ENCODE data around the gene ZNF70.

Gene ZNF70

DNA sequence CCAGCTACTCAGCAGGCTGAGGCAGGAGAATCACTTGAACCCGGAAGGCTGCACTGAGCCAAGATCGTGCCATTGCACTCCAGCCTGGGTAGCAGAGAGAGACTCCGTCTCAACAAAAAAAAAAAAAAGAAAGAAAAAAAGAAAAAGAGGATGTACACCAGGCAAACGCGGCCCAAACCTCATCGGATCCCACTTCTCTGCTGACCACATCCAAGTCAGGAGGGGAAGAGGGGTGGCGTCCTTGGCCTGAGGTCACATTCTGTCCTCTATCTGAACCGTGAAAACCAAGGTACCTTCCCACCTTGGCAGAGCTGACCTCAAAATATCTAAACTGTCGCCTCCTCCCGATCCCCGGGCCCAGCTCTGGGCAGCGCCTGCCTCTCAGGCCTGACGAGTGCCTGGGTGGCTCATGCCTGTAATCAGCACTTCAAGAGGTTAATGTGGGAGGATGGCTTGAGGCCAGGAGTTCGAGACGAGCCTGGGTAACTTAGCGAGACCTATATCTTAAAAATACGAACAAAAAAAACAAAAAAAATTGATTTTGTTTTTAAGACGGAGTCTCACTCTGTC, 35.0 kb downstream of the ZNF70 start:
- DNase-seq: no peak

GRCh38 chr22:23714596-23715578, 36.0 kb downstream of the ZNF70 start:
- DNase-seq: no peak

- DNase-seq: no peak
These were observed 37.0 kb downstream of the ZNF70 start for GRCh38 chr22:23713696-23714595.

DNA sequence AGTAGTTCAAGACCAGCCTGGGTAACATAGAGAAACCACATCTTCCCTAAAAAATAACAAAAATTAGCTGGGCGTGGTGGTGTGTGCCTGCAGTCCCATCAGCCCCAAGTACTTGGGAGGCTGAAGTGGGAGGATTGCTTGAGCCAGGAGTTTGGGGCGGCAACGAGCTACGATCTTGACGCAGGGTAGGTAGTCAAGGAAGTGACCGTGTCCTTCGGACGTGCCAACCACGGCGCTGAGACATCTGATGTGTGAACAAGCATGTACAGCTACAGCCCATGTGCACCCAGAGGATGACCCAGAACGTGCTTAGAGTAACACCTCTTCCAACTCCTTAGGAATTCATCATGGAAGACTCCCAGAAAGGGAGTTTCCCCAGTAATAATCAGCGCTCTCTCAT, 38.7 kb downstream of the ZNF70 start:
- no peak for DNase-seq

GRCh38 chr22:23709107-23709506, 41.8 kb downstream of the ZNF70 start:
- DNase-seq: no peak

GRCh38 chr22:23708270-23708669, 42.6 kb downstream of the ZNF70 start:
- no peak for DNase-seq

DNA sequence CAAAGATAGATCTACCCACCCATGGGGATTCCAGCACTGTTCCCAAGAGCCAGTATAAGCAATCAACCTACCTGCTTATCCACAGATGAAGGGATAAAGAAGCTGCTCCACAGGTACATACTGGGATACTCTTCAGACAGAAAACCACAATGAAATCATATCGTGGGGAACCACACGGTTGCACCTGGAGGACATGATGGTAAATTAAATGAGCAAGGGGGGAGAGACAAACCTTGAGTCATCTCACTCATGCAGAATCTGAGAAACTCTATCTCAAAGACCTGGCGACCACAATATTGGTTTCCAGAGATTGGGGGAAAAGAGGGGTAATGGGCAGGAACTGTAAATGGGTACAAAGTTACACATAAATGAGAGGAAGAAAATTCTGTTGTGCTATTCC, 45.6 kb downstream of the ZNF70 start:
- no peak for DNase-seq

DNA sequence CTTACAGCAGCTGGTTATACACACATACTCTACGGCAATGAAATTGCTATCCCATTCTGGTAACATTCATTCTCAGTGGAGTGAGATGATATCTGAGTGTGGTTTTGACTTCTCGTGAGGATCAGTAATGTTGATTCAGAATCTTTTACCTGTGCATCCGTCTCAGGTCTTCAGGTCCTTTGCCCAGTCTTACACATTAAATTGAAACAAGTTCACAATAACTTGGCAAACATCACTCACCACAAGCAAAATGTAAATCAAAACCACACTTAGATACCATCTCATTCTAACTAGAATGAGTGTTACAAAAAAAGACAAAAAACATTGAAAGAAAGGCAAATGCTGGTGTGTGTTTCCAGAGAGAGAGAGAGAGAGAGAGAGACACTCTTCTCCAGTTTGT, 46.1 kb downstream of the ZNF70 start:
- no peak for DNase-seq

GRCh38 chr22:23704062-23704461, 46.9 kb downstream of the ZNF70 start:
- no peak for DNase-seq

- DNase-seq: no peak
These were observed 50.2 kb downstream of the ZNF70 start for GRCh38 chr22:23700706-23701105.

DNA sequence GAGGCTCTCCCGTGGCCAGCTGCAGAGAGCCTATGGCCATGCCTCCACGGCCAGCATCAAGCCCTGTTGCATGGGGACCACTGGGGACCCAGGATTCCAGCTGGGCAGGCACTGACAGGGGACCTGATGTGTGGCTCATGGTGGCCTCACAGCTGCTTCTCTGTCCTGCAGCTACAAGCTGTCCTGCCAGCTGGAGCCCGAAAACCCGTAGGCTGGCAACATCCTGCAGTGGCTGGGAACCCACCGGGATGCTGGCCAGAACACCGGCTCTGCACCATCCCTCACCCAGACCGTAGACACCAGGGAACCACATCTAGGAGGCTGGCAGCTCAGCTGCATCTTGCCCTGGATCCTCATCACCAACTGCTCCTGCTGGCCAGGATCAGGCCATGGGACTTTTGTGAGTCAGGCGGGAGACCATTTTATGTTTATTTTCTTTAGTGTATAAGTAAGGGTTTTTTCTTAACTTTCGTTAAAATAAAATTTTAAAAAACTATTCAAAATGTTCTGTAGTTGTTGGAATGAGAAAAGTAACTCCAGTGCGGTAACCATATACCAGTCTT, 52.2 kb downstream of the ZNF70 start:
- no peak for DNase-seq

DNA sequence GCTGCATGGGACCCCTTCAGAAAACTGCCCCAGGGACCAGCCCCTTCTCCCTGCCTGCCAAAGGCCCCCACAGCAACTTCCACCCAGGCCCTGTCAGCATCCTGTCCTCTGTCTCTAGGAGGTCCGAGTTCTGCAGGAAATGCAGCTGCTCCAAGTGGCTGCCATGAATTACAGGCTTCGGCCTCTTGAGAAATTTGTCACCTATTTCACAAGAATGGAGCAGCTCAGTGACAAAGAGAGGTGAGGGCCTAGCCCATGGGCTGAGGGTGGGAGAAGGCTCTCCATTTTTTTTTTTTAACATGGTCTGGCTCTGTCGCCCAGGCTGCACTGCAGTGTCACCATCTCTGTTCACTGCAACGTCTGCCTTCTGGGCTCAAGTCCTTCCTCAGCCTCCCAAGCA, 52.8 kb downstream of the ZNF70 start:
- DNase-seq: no peak

GRCh38 chr22:23697031-23697970, 53.6 kb downstream of the ZNF70 start:
- no peak for DNase-seq

- DNase-seq: no peak
These were observed 54.5 kb downstream of the ZNF70 start for GRCh38 chr22:23696326-23696851.

DNA sequence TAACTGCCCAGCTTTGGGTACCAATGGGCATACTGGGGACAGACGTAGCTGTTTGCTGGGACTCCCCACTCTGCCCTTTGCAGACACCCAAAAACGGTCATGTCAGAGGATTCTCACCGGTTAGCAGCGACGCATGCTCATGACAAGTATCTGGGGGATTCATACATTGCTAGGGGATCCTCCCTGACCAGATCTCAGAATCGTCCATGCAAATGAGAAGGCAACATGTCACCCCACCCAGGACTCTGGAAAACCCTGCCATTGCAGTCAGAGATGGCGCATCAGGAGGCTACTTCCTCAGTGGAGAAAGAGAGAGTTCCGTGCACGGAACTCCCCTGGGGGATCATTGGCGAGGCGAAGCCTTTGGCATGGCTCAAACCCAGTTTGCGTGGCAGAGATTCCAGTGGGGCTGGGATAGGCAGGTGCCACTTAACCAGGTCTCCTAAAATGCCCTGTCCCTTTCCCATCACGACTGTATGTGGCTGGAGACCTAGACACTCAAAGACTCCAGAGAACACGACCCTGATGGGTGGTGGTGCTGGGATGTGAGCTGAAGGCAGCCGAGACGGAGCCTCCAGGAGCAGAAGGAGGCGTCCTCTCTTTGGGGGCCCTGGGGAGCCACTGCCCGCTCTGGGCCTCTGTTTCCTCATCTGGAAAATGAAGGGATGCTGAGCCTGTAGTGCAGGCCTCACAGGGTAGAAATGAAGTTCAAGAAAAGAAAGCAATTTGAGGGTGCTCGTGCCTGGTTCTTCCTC, 55.2 kb downstream of the ZNF70 start:
- no peak for DNase-seq

DNA sequence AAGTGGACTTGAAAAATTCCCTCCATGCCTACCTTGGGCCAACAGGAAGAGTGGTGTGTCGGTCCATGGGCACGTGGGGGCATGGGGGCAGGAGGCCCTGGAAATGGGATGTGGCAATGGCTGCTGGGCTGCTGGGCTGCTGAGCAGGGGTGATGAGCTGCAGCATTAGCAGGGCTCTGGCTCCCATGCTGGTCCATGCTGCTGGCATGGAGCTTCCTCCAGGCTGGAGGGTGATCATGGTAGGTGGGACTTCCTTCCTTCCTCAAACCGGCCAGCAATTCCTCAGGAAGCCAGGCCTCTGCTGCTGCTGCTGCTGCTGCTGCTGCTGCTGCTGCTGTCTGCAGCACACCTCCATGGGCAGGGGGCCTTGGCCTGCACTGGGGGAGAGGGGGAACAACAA, 55.8 kb downstream of the ZNF70 start:
- DNase-seq: no peak

GRCh38 chr22:23693979-23694680, 56.8 kb downstream of the ZNF70 start:
- DNase-seq: no peak

GRCh38 chr22:23692598-23693291, 58.2 kb downstream of the ZNF70 start:
- DNase-seq: no peak

GRCh38 chr22:23691748-23692423, 59.0 kb downstream of the ZNF70 start:
- no peak for DNase-seq

Measured in GOT3 (cell line).